T-helper 9 cell (primary cell): ENCODE measurements around the gene SNAP23.
A peak's percentile ranks its signal among the peaks of the same experiment; 100 is the strongest.

ENCODE experiments used
- DNase-seq: peaks from one replicate; pipeline ENCODE4 v3.0.0-alpha.2; 2020

The SNAP23 gene

GRCh38 chr15:42575188-42576039, 80.0 kb downstream of the SNAP23 start, which contains the start of gene STARD9:
Gene STARD9, plus strand, starts transcription at chr15:42575606. Its CDS starts 110 bp downstream, at chr15:42575716.
- DNase-seq = peak; percentile 88

- no peak for DNase-seq
These were observed 80.7 kb downstream of the SNAP23 start for GRCh38 chr15:42576040-42576594.

- DNase-seq = no peak
These were observed 81.3 kb downstream of the SNAP23 start for GRCh38 chr15:42576776-42577175.

GRCh38 chr15:42577514-42578031, 82.1 kb downstream of the SNAP23 start:
- no peak for DNase-seq

- DNase-seq = no peak
These were observed 83.6 kb downstream of the SNAP23 start for GRCh38 chr15:42578984-42579537.

- DNase-seq = peak; percentile 70
These were observed 85.9 kb downstream of the SNAP23 start for GRCh38 chr15:42581272-42581730.
